HCT116 (cell line): ENCODE results near the gene GALNT14. TPM values are rescaled to one million over a fixed set of nuclear protein-coding genes. Genes with fewer than 3 reads are reported as not detected.
A peak's percentile ranks its signal among the peaks of the same experiment; 100 is the strongest.

Source experiments
- ATAC-seq: fragments of 200-7000 bp; cut with Tn5 transposase; 2 replicates; pipeline ENCODE4 v1.9.1; 2020; ENCODE audit warnings: mild to moderate bottlenecking, moderate library complexity
- BruUV-seq: library from RNA; stranded (reverse); fragments of 400-500 nt; replicated peaks from 2 replicates; lab custom pipeline; 2021; lab: Mats Ljungman, UMichigan
- CTCF ChIA-PET: fragments of 300-600 bp; sonication (Branson Sonifier 250); formaldehyde crosslinking; loops from one replicate; lab custom pipeline; 2021; ENCODE audit warnings: antibody characterized with exemption; lab: Charles Lee
- POLR2A ChIA-PET: fragments of 300-600, 350-600 bp; sonication (Branson Sonifier 250); formaldehyde crosslinking; loops from one replicate; lab custom pipeline; 2021; ENCODE audit warnings: antibody characterized with exemption; lab: Charles Lee
- RAD21 ChIA-PET, 2 experiments: fragments of 300-600 bp; sonication (Branson Sonifier 250); formaldehyde crosslinking; loops; one replicate each; lab custom pipeline; 2023; ENCODE audit warnings: low total read pairs in 2 of 2; ENCODE audit not compliant: uncharacterized antibody in 2 of 2, unreplicated experiment in 2 of 2, low non-redundant PET in 1 of 2; lab: Charles Lee
- DNase-seq: peaks from one replicate; pipeline ENCODE4 v3.0.0-alpha.2; 2010; ENCODE audit warnings: low read depth, low spot score
- H2AFZ ChIP-seq: fragments of 200-600 bp; shearing (Covaris generic), sonication (generic); 2 replicates; pipeline ENCODE4 v1.6.1; 2017; ENCODE audit warnings: low read depth, mixed run types, mixed read lengths, antibody characterized with exemption, low read length; ENCODE audit not compliant: poor library complexity, severe bottlenecking
- H3K27ac ChIP-seq: 2 replicates; pipeline ENCODE4 v1.5.1; 2012; ENCODE audit warnings: low read depth, low read length
- H3K27me3 ChIP-seq: fragments of 200-600 bp; sonication (generic); 2 replicates; pipeline ENCODE4 v1.6.1; 2016; ENCODE audit warnings: mixed run types, low read length, mixed read lengths; ENCODE audit not compliant: insufficient read depth
- H3K36me3 ChIP-seq, 2 experiments: fragments of 200-500 bp in 1 of 2; fragments of 200-600 bp in 1 of 2; sonication (Bioruptor generic) in 1 of 2; sonication (generic) in 1 of 2; 2 replicates each; pipeline versions ENCODE4 v1.5.1 to v1.6.1; 2014 to 2016; ENCODE audit warnings: low read length in 2 of 2, inconsistent platforms in 1 of 2, mixed read lengths in 1 of 2, mixed run types in 1 of 2; ENCODE audit not compliant: insufficient read depth in 2 of 2, control insufficient read depth in 1 of 2
- H3K4me1 ChIP-seq, 2 experiments: fragments of 200-600 bp in 1 of 2; sonication (generic) in 1 of 2; 2 replicates each; pipeline versions ENCODE4 v1.5.1 to v1.6.1; 2012 to 2017; ENCODE audit warnings: low read length in 2 of 2, inconsistent platforms in 1 of 2, mild to moderate bottlenecking in 1 of 2, mixed read lengths in 1 of 2, mixed run types in 1 of 2, moderate library complexity in 1 of 2; ENCODE audit not compliant: insufficient read depth in 2 of 2, control insufficient read depth in 1 of 2
- H3K4me2 ChIP-seq: fragments of 200-600 bp; sonication (generic); 2 replicates; pipeline ENCODE4 v1.6.1; 2017; ENCODE audit warnings: mixed run types, low read length, mixed read lengths
- H3K4me3 ChIP-seq, 2 experiments: fragments of 200-600 bp in 1 of 2; sonication (generic) in 1 of 2; replicated peaks in 1 of 2; 2 replicates each; pipeline ENCODE4 v1.5.1; 2011 to 2016; ENCODE audit warnings: low read length in 2 of 2, control low read depth in 1 of 2, low read depth in 1 of 2, mild to moderate bottlenecking in 1 of 2, mixed read lengths in 1 of 2, mixed run types in 1 of 2
- H3K79me2 ChIP-seq: fragments of 200-600 bp; sonication (generic); 2 replicates; pipeline ENCODE4 v1.6.1; 2017; ENCODE audit warnings: mild to moderate bottlenecking, mixed run types, low read length, moderate library complexity, mixed read lengths; ENCODE audit not compliant: insufficient read depth
- H3K9ac ChIP-seq: fragments of 200-600 bp; sonication (generic); 2 replicates; pipeline ENCODE4 v1.6.1; 2016; ENCODE audit warnings: low read length, mixed read lengths
- H3K9me2 ChIP-seq: fragments of 200-600 bp; sonication (generic), shearing (Covaris generic); 2 replicates; pipeline ENCODE4 v1.6.1; 2017; ENCODE audit warnings: mixed run types, mild to moderate bottlenecking, moderate library complexity; ENCODE audit not compliant: insufficient read depth
- H3K9me3 ChIP-seq, 2 experiments: fragments of 200-500 bp in 1 of 2; fragments of 200-600 bp in 1 of 2; sonication (Bioruptor generic) in 1 of 2; sonication (generic) in 1 of 2; 2 replicates each; pipeline ENCODE4 v1.6.1; 2014 to 2017; ENCODE audit warnings: low read length in 2 of 2, mixed read lengths in 2 of 2, inconsistent platforms in 1 of 2, low read depth in 1 of 2, mild to moderate bottlenecking in 1 of 2, mixed run types in 1 of 2, moderate library complexity in 1 of 2; ENCODE audit not compliant: control insufficient read depth in 1 of 2, insufficient read depth in 1 of 2
- H4K20me1 ChIP-seq: fragments of 200-600 bp; sonication (generic), shearing (Covaris generic); 2 replicates; pipeline ENCODE4 v1.6.1; 2017; ENCODE audit warnings: mixed run types, mild to moderate bottlenecking, moderate library complexity; ENCODE audit not compliant: insufficient read depth
- EZH2phosphoT487 ChIP-seq: fragments of 200-600 bp; IDR thresholded peaks from 2 replicates; pipeline ENCODE4 v1.6.1; 2018; ENCODE audit warnings: antibody characterized with exemption, borderline replicate concordance
- FOSL1 ChIP-seq: IDR thresholded peaks from 2 replicates; pipeline ENCODE4 v1.6.1; 2012; ENCODE audit warnings: low read depth
- RAD21 ChIP-seq: IDR thresholded peaks from 2 replicates; pipeline ENCODE4 v1.6.1; 2012; ENCODE audit warnings: low read depth, mild to moderate bottlenecking
- SRF ChIP-seq: IDR thresholded peaks from 2 replicates; pipeline ENCODE4 v1.6.1; 2012; ENCODE audit warnings: low read depth
- ZNF274 ChIP-seq: fragments of 200-500 bp; sonication (Bioruptor generic); IDR thresholded peaks from 2 replicates; pipeline ENCODE4 v1.6.1; 2014; ENCODE audit warnings: mild to moderate bottlenecking, low read depth, low read length, inconsistent platforms
- intact Hi-C: fragments of 100-400 bp; cut with micrococcal nuclease; formaldehyde crosslinking; loops from 2 replicates; pipeline ENCODE4 v1.10.0; 2022
- total RNA-seq: library from RNA; stranded (reverse); gene quantifications from one replicate; pipeline ENCODE4 v1.2.1, GENCODE V29; 2021; ENCODE audit not compliant: unreplicated experiment
- TF ChIP-seq, protein P1 (sequence below): IDR thresholded peaks from 2 replicates; pipeline ENCODE4 v1.6.1; 2012
- TF ChIP-seq, protein P2 (sequence below): IDR thresholded peaks from 2 replicates; pipeline ENCODE4 v1.6.1; 2012
- TF ChIP-seq, protein P3 (sequence below), 3 experiments: fragments of 200-600 bp in 1 of 3; sonication (generic) in 1 of 3; IDR thresholded peaks in 2 of 3; conservative IDR thresholded peaks in 1 of 3; 2 replicates each; pipeline ENCODE4 v1.5.1; 2012 to 2017; ENCODE audit warnings: low read depth in 2 of 3, low read length in 2 of 3, antibody characterized with exemption in 1 of 3, borderline replicate concordance in 1 of 3, control low read depth in 1 of 3, mild to moderate bottlenecking in 1 of 3, mixed read lengths in 1 of 3, mixed run types in 1 of 3, moderate library complexity in 1 of 3; ENCODE audit not compliant: insufficient read depth in 1 of 3

Gene GALNT14
- total RNA-seq, 1 experiment from 2014 or later = 11.2 TPM

DNA sequence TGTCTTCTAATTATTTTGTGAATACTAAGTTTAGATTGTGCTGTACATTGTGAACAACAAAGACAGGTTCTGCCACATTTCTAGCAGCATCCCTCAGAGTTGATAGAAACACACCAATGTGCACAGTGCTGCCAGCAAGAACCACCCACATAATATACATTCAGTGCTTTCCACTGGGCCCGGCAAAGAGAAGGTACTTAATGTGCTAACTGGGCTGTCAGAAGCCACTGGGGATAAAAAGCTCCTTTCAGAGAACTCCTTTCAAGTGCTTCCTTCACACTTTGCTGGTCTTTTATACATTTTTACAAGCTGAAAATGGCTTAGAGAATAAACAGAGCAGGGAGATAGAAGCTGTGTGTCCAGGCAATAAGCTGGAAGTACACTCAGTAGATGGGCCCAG is 273.0 kb downstream of the GALNT14 start:
- no TSS peak for BruUV-seq
- Histone ChIP-seq H3K4me3 (no peak overlapping the region), H3K9ac (no peak overlapping the region), H3K36me3 (no peaks in the 10 kb centered on the region), H3K27me3 (peaks cover 12% of the 10 kb centered on the region; the same call in 1 of the 2 replicates), H3K4me2 (no peak overlapping the region), H3K27ac (no peak overlapping the region), H4K20me1 (no peaks in the 10 kb centered on the region), H3K9me3 (no peaks in the 10 kb centered on the region), H3K9me2 (no peaks in the 10 kb centered on the region), H3K79me2 (no peaks in the 10 kb centered on the region), H3K4me1 (no peaks in the 10 kb centered on the region), H2AFZ (no peak overlapping the region)
- ChIA-PET POLR2A (no interaction called here), RAD21 (no interaction called here), CTCF (interaction anchor here (1.8 kb wide), 1 partner anchor 305 kb away, joined by 4 read pairs; no protein-coding TSS in a partner anchor)
- TF ChIP-seq EZH2phosphoT487 (no peak), SRF (no peak), ZNF274 (no peak)
- TF ChIP-seq, protein P1, sequence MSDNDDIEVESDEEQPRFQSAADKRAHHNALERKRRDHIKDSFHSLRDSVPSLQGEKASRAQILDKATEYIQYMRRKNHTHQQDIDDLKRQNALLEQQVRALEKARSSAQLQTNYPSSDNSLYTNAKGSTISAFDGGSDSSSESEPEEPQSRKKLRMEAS = no peak
- TF ChIP-seq, protein P2, sequence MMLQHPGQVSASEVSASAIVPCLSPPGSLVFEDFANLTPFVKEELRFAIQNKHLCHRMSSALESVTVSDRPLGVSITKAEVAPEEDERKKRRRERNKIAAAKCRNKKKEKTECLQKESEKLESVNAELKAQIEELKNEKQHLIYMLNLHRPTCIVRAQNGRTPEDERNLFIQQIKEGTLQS = no peak
- intact Hi-C loops = no loop called here
- no peak for ATAC-seq
- no peak for DNase-seq

DNA sequence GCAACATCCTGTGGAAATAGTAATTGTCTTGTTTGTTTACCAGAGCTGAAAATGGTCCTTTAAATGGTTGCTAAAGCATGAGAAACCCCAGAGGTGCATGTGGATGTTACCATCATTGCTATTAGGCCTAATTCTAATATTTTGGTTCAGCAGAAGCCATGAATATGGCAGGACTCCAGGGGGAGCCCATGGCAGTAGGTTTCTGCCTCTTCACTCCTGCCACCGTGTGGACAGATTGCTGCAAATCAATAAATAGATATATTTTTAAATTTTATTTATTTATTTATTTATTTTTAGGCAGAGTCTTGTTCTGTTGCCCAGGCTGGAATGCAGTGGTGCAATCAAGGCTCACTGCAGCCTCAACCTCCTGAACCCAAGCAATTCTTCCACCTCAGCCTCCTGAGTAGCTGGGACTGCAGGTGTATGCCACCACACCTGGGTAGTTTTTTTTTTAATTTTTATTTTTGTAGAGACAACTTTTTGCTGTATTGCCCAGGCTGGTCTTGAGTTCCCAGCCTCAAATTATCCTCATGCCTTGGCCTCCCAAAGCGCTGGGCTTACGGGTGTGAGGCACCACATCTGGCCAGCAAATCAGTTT is 276.1 kb downstream of the GALNT14 start:
- Histone ChIP-seq H2AFZ (no peak overlapping the region), H3K79me2 (no peaks in the 10 kb centered on the region), H4K20me1 (no peaks in the 10 kb centered on the region), H3K9me2 (no peaks in the 10 kb centered on the region), H3K36me3 (no peaks in the 10 kb centered on the region), H3K27ac (no peak overlapping the region), H3K4me3 (no peak overlapping the region), H3K4me1 (no peaks in the 10 kb centered on the region), H3K9ac (no peak overlapping the region), H3K27me3 (peaks cover 6% of the 10 kb centered on the region; the same call in 1 of the 2 replicates), H3K4me2 (no peak overlapping the region), H3K9me3 (no peaks in the 10 kb centered on the region)
- BruUV-seq = no TSS peak
- intact Hi-C loops = loop anchor here (1.0 to 5.0 kb wide), 4 partner anchors 148 to 695 kb away; no protein-coding TSS in a partner anchor
- ChIA-PET RAD21 (interaction anchor here in 1 of 2 experiments (1.2 kb wide), 1 partner anchor 308 kb away, joined by 5 read pairs; no protein-coding TSS in a partner anchor), POLR2A (no interaction called here), CTCF (interaction anchor here (0.8 to 4.5 kb wide), 5 partner anchors 9 to 698 kb away, joined by 3 to 28 read pairs (median 4); no protein-coding TSS in a partner anchor)
- TF ChIP-seq, protein P3, sequence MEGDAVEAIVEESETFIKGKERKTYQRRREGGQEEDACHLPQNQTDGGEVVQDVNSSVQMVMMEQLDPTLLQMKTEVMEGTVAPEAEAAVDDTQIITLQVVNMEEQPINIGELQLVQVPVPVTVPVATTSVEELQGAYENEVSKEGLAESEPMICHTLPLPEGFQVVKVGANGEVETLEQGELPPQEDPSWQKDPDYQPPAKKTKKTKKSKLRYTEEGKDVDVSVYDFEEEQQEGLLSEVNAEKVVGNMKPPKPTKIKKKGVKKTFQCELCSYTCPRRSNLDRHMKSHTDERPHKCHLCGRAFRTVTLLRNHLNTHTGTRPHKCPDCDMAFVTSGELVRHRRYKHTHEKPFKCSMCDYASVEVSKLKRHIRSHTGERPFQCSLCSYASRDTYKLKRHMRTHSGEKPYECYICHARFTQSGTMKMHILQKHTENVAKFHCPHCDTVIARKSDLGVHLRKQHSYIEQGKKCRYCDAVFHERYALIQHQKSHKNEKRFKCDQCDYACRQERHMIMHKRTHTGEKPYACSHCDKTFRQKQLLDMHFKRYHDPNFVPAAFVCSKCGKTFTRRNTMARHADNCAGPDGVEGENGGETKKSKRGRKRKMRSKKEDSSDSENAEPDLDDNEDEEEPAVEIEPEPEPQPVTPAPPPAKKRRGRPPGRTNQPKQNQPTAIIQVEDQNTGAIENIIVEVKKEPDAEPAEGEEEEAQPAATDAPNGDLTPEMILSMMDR (IDR thresholded peaks at IDR 0.05 in 2 of 3, conservative IDR thresholded peaks at IDR 0.05 in 1 of 3; ENCODE audit: borderline replicate concordance in 1 of 3, insufficient read depth in 1 of 3, low read depth in 2 of 3, low read length in 2 of 3) = peak; percentile 52 to 99 (median 77)
- TF ChIP-seq RAD21 = peak; percentile 67
- TF ChIP-seq FOSL1 = no peak
- ATAC-seq (peak; percentile 55), DNase-seq (peak; percentile 55)
